HG03159 (cell line): Measurements from ENCODE around the gene CRTAC1.

Source experiments
- ATAC-seq: cut with Tn5 transposase; IDR thresholded peaks from one replicate; pipeline ENCODE4 v1.9.1; 2021; ENCODE audit warnings: mild to moderate bottlenecking, moderate library complexity; ENCODE audit not compliant: unreplicated experiment

The CRTAC1 gene, protein sequence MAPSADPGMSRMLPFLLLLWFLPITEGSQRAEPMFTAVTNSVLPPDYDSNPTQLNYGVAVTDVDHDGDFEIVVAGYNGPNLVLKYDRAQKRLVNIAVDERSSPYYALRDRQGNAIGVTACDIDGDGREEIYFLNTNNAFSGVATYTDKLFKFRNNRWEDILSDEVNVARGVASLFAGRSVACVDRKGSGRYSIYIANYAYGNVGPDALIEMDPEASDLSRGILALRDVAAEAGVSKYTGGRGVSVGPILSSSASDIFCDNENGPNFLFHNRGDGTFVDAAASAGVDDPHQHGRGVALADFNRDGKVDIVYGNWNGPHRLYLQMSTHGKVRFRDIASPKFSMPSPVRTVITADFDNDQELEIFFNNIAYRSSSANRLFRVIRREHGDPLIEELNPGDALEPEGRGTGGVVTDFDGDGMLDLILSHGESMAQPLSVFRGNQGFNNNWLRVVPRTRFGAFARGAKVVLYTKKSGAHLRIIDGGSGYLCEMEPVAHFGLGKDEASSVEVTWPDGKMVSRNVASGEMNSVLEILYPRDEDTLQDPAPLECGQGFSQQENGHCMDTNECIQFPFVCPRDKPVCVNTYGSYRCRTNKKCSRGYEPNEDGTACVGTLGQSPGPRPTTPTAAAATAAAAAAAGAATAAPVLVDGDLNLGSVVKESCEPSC

GRCh38 chr10:98030093-98030821 is at the start of gene CRTAC1:
Gene CRTAC1 (minus strand): TSS chr10:98030621. CDS start chr10:98030472, 149 bp downstream.
- ATAC-seq = no peak

DNA sequence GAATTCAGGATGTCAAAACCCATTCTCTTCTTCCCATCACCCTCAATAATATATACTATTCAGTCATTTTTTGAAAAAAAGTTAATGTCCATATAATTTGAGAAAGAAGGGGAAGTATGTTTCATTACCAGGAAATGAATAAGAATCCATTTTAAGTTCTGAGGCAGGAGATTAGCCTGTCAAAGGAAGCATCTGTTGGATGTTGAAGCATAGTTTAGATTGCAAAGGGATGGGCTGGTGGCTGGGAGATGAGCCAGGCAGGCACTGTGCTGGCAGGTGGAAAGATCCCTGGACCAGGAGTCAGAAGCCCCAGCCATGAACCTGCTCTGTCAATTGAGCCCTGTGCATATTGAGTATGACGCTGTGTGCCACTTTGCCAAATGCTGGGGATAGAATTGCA is 48.4 kb upstream of the CRTAC1 start:
- no peak for ATAC-seq

GRCh38 chr10:98077223-98077622 is 46.8 kb upstream of the CRTAC1 start:
- ATAC-seq = no peak

DNA sequence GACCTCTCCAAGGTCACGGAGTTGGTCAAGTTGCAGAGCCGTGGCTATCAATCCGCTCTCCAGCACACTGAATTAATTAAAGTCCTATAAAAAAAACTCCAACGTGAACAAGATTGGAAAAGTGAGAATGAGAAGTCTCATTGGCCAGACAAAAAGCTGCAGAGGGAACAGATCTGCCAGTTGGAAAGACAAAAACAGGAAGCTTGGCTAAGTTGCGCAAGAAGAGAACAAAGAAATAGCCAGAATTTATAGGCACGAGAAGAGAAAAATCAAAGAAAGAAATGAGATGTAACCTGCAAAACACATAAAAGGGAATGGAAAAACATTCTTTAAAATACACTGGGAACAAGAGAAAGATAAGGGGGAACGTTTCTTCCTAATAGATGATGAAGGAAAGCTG is 45.7 kb upstream of the CRTAC1 start:
- no peak for ATAC-seq

DNA sequence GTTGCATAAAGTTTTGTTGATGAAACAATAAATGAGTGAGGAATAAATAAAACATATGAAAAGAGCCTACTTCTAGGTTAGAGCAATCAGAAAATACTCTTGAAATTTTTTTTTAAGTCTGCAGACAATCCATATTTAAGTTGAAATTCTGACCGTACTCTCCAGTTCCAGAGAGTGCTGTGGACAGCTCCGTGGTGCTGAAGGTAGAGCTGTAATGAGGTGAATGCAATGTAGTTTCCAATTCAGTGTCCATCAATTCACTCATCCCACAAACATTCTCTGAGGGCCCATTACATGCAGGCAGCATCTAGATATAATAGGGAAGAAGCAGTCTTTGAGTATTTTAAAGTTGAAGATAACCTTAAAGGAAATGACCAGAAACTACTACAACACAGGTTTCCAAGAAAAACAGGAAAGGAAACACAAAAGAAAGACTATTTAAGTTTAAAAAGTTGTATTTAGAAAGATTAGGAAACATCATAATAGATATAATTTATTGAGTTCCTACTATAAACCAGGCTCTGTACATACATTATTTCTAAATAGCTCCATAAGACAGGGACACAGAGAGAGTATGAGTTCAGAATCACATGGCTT is 44.0 kb upstream of the CRTAC1 start:
- no peak for ATAC-seq

GRCh38 chr10:98067165-98067564 is 36.7 kb upstream of the CRTAC1 start:
- no peak for ATAC-seq

DNA sequence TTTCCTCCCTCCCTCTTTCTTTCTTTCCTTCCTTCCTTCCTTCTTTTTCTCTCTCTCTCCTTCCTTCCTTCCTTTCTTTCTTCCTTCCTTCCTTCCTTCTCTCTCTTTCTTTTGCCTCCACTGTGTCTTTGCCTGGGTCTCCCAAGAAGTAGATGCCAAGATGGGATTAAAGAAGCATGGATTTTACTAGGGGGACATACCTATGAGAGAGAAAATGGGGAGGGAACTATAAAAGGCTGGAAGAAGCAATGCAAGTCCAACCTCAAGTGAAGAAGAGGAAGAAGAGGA is 33.3 kb upstream of the CRTAC1 start:
- no peak for ATAC-seq

DNA sequence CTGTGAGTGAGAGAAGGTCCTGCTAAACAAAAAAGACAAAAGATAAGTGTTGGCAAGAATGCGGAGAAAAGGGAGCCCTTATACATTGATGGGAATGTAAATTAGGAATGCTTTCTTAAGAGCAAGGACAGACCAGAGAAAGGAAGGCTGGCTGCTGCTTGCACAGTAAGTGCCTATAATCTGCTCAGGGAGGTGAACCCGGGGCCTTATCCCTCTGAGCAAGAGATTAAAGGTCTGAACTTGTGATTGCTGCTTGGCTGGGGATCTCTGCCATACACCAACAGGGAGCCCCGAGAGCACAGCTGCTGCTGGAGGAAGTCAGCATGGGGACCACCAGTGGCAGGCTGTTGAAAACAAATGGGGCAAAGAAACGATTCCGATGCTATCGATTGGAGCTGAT is 32.0 kb upstream of the CRTAC1 start:
- ATAC-seq = no peak

- ATAC-seq = no peak
Observed at GRCh38 chr10:98060079-98060478, 29.7 kb upstream of the CRTAC1 start.

- no peak for ATAC-seq
Observed at GRCh38 chr10:98058295-98058694, 27.9 kb upstream of the CRTAC1 start.

- ATAC-seq = no peak
Observed at GRCh38 chr10:98055841-98056516, 25.6 kb upstream of the CRTAC1 start.

DNA sequence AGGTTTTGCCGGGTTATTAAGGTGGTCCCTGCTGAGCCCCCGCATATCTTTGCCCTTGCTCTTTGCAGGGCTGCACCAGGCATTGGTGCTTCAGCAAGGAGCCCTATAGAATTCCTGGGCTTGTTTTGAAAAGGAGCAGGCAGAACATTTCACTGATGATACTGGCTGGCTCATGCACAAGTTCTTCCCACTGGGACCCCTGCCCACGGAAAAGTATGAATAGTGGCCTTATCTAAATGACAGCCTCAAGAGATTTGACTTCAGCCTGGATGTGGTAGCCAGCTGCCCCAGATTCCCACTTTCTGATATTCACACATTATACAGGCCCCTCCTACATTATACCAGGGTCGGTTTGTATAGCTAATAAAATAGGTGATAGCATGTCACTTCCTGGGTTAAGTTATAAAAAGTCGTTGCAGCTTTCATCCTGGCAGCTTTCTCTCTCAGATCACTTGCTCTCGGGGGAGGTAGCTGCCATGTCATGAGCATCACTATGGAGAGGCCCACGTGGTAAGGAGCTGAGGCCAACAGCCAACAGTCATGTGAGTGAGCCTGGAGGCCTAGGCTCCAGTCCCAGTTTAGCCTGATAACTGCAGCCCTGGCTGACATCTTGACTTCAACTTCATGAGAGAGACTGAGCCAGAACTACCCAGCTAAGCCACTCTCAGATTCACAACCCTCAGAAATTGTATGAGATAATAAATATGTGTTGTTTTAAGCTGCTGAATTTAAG is 16.8 kb upstream of the CRTAC1 start:
- no peak for ATAC-seq

DNA sequence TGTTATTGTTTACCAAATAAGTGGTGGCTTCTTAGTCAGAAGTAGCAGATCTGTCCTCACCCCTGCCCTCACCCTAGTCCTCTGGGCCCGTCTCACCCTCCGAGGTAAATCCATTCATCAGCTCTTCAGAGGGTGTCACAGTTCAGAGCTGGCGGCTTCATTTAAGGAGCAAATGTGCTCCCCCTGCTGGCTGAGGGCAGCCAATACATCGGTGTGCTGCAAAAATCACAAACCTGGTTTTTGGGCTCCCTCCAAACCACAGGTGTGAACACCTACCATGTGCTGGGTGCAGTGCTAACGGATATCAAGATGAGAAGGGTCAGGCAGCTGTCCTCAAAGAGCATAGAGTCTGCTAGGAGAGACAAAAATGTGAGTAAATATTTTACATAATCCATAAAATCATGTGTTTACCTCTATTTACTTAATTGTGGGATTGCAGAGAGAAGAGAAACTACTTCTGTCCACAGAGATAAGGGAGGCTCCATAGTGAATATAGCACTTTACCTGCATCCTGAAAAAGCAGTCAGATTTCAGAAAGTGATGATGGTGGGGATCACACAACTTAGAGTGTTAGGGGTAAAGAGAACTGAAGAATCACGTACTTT is 15.5 kb upstream of the CRTAC1 start:
- no peak for ATAC-seq

GRCh38 chr10:98041352-98042043 is 11.1 kb upstream of the CRTAC1 start:
- peak; percentile 63 for ATAC-seq

DNA sequence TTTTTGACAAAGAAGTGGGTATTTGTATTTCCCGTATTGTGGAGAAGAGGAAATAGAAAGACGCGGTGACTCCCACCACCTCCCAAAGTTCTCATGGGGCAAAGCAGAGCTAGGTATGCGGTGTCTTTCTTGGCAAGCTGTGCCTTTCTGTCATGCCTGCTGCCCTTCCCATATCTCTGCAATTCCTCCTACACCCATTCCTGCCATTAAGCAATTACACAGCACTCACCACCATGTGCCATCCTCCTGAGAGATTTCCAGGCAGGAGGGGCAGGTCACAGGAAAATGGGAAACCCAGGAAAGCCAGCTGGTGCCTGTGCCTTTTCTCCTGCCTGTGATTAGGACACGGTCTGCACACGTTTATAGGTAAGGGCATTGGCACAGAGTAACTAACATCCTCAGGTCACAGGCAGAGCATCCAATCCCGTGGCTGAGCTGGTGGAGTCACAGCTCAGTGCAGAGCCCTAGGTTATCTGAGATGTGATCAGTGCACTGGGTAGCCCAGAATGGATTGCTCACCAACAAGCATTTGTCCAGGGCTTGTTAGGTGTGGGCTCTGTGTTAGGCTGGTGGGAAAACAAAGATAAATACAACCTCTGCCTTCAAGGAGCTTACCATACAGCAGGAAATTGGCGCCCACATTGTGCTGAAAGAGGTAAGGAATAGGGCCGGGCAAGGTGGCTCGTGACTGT is 9.4 kb upstream of the CRTAC1 start:
- ATAC-seq = no peak

DNA sequence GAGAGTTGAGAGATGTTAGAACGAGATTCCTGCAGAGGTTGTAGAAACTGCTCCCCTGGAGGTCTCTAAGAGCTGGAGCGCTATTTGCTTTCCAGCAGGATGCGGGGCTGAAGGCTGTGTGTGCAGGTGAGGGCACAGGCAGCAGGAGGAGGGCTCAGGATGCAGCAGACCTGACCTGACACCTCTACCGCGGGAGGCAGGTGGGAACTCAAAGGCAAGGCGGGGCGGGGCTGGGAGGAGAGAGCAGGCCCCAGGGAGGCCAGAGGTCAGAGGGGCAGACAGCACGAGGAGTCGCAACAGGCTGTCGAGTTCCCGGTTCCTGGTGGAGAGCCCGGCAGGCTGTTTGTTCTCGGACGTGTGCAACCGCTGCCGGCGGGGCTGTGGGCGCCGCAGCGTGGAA is 7.9 kb upstream of the CRTAC1 start:
- no peak for ATAC-seq

- ATAC-seq = no peak
Observed at GRCh38 chr10:98035599-98035998, 5.2 kb upstream of the CRTAC1 start.

DNA sequence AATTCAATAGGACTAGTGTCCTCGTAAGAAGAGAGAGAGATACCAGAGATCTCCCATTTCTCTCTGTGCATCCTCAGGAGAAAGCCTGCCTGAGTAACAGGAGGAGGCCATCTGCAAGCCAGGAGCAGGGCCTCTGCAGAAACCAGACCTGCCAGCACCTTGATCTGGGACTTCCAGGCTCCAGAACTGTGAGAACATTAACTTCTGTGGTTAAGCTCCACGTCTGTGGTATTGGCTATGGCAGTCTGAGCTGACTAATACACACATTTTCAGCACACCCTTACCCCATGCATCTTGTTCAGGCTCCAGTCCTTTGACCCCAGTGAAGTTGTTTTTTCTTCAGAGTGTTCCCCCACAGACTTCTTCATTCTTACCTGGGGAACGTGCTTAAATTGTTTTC is 3.1 kb upstream of the CRTAC1 start:
- no peak for ATAC-seq

DNA sequence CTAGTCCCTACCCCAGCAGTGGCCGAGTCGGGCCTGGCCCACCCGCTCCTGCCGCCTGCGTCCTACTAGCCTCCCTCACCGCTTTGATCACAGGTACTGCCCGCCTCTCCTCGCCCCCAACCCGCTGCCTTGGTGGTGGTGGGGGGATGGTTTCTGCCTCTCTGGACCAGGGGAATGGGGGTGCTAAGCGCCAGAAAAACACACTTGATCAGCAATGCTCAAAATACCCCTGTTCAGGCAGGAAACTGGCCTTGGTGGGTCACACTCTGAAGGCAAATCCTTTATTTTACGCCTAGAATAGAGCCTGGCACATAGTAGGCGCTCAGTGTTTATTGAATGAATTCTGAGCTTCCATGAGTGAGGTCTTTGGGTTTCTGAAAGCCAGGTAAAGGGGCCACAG is 1.0 kb upstream of the CRTAC1 start:
- ATAC-seq = no peak
